ENCODE measurements around the gene BRINP2. TPM values are rescaled to one million over a fixed set of nuclear protein-coding genes. Genes with fewer than 3 reads are reported as not detected.

Gene BRINP2
- total and polyA plus RNA-seq, 2 of the 13 experiments (the other 11 are each of a cell fraction or from before 2014, with no cell fraction given), result 0.08 to 0.20 TPM

DNA sequence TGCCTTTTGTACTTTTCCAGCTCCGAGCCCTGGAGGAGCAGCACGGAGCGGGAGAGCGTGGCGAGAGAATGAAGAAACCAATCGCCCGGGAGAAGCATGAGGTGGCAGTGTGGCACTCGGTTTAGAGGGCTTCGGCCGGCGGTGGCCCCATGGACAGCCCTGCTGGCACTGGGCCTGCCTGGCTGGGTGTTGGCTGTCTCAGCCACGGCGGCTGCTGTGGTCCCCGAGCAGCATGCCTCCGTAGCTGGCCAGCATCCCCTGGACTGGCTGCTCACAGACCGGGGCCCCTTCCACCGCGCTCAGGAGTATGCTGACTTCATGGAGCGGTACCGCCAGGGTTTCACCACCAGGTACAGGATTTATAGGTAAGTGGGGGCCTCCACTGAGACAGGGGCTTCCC lies 59.0 kb downstream of the BRINP2 start:
- TF ChIP-seq KLF16 (CRISPR knock-in tag; IDR thresholded peaks at IDR 0.05) (no peak), MBD4 (IDR thresholded peaks at IDR 0.05; ENCODE audit: borderline replicate concordance, low read length) (no peak), POLR2AphosphoS2 (IDR thresholded peaks at IDR 0.05; ENCODE audit: low read depth, low read length) (no peak), SOX13 (IDR thresholded peaks at IDR 0.05) (no peak), SOX13 (CRISPR knock-in tag; conservative IDR thresholded peaks at IDR 0.05 in 1 of 2, IDR thresholded peaks at IDR 0.05 in 1 of 2) (no peak), EZH2 (conservative IDR thresholded peaks at IDR 0.05; ENCODE audit: low read depth, low read length) (no peak), YEATS4 (CRISPR knock-in tag; IDR thresholded peaks at IDR 0.05; ENCODE audit: borderline replicate concordance) (no peak), ZNF101 (CRISPR knock-in tag; IDR thresholded peaks at IDR 0.05; ENCODE audit: borderline replicate concordance, low read depth) (no peak), EED (CRISPR knock-in tag; IDR thresholded peaks at IDR 0.05) (no peak), FOXK2 (IDR thresholded peaks at IDR 0.05) (no peak), NKX3-1 (CRISPR knock-in tag; IDR thresholded peaks at IDR 0.05) (no peak), ZSCAN29 (CRISPR knock-in tag; conservative IDR thresholded peaks at IDR 0.05) (no peak), BRCA1 (CRISPR knock-in tag; IDR thresholded peaks at IDR 0.05) (no peak), TGIF2 (CRISPR knock-in tag; IDR thresholded peaks at IDR 0.05) (no peak), FOSL1 (CRISPR knock-in tag; IDR thresholded peaks at IDR 0.05; ENCODE audit: borderline replicate concordance) (no peak), ELF1 (CRISPR knock-in tag; IDR thresholded peaks at IDR 0.05) (no peak)
- TF ChIP-seq, protein P1, sequence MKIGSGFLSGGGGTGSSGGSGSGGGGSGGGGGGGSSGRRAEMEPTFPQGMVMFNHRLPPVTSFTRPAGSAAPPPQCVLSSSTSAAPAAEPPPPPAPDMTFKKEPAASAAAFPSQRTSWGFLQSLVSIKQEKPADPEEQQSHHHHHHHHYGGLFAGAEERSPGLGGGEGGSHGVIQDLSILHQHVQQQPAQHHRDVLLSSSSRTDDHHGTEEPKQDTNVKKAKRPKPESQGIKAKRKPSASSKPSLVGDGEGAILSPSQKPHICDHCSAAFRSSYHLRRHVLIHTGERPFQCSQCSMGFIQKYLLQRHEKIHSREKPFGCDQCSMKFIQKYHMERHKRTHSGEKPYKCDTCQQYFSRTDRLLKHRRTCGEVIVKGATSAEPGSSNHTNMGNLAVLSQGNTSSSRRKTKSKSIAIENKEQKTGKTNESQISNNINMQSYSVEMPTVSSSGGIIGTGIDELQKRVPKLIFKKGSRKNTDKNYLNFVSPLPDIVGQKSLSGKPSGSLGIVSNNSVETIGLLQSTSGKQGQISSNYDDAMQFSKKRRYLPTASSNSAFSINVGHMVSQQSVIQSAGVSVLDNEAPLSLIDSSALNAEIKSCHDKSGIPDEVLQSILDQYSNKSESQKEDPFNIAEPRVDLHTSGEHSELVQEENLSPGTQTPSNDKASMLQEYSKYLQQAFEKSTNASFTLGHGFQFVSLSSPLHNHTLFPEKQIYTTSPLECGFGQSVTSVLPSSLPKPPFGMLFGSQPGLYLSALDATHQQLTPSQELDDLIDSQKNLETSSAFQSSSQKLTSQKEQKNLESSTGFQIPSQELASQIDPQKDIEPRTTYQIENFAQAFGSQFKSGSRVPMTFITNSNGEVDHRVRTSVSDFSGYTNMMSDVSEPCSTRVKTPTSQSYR (CRISPR knock-in tag; IDR thresholded peaks at IDR 0.05; ENCODE audit: borderline replicate concordance), result no peak
- TF ChIP-seq, protein P2, sequence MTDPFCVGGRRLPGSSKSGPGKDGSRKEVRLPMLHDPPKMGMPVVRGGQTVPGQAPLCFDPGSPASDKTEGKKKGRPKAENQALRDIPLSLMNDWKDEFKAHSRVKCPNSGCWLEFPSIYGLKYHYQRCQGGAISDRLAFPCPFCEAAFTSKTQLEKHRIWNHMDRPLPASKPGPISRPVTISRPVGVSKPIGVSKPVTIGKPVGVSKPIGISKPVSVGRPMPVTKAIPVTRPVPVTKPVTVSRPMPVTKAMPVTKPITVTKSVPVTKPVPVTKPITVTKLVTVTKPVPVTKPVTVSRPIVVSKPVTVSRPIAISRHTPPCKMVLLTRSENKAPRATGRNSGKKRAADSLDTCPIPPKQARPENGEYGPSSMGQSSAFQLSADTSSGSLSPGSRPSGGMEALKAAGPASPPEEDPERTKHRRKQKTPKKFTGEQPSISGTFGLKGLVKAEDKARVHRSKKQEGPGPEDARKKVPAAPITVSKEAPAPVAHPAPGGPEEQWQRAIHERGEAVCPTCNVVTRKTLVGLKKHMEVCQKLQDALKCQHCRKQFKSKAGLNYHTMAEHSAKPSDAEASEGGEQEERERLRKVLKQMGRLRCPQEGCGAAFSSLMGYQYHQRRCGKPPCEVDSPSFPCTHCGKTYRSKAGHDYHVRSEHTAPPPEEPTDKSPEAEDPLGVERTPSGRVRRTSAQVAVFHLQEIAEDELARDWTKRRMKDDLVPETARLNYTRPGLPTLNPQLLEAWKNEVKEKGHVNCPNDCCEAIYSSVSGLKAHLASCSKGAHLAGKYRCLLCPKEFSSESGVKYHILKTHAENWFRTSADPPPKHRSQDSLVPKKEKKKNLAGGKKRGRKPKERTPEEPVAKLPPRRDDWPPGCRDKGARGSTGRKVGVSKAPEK (CRISPR knock-in tag; IDR thresholded peaks at IDR 0.05; ENCODE audit: borderline replicate concordance), result no peak
- TF ChIP-seq, protein P3, sequence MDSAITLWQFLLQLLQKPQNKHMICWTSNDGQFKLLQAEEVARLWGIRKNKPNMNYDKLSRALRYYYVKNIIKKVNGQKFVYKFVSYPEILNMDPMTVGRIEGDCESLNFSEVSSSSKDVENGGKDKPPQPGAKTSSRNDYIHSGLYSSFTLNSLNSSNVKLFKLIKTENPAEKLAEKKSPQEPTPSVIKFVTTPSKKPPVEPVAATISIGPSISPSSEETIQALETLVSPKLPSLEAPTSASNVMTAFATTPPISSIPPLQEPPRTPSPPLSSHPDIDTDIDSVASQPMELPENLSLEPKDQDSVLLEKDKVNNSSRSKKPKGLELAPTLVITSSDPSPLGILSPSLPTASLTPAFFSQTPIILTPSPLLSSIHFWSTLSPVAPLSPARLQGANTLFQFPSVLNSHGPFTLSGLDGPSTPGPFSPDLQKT (CRISPR knock-in tag; IDR thresholded peaks at IDR 0.05; ENCODE audit: borderline replicate concordance), result no peak
- Histone ChIP-seq H2AFZ (ENCODE audit: low read length) (no peak overlapping the region), H3K27me3 (ENCODE audit: control insufficient read depth in 1 of 2, insufficient read depth in 2 of 2, low read length in 2 of 2) (no peaks in the 10 kb centered on the region; a peak in 1 of 5 replicates), H3K4me2 (ENCODE audit: low read depth, low read length) (no peak overlapping the region), H3K4me1 (ENCODE audit: insufficient read depth, low read length) (no peaks in the 10 kb centered on the region), H3K36me3 (replicated peaks in 1 of 2; ENCODE audit: control insufficient read depth in 1 of 2, insufficient read depth in 2 of 2, low read length in 2 of 2) (no peaks in the 10 kb centered on the region), H3K79me2 (ENCODE audit: insufficient read depth, low read length) (no peaks in the 10 kb centered on the region), H3K9ac (ENCODE audit: insufficient read depth, low read depth, low read length) (no peak overlapping the region), H3K27ac (ENCODE audit: extremely low read length, insufficient read depth, low read length) (no peak overlapping the region), H4K20me1 (ENCODE audit: insufficient read depth, low read length) (no peaks in the 10 kb centered on the region), H3K4me3 (replicated peaks in 1 of 3; ENCODE audit: insufficient read depth in 1 of 3, low read depth in 2 of 3, low read length in 3 of 3) (no peak overlapping the region), H3K9me3 (ENCODE audit: low read length) (no peaks in the 10 kb centered on the region)
- in situ Hi-C loops (cut with HindIII; ENCODE audit: extremely low pct_ligation_motif_present, low pct_unique_long_range_greater_than_20kb) (no loop called here), intact Hi-C loops (cut with micrococcal nuclease; ENCODE audit: unreplicated experiment) (no loop called here)
- ATAC-seq (no peak), DNase-seq (ENCODE audit: low spot score) (no peak), FAIRE-seq (no peak)
- ChIA-PET POLR2A (no interaction called here), CTCF (ENCODE audit: low intra/inter-chr PET ratio, low total read pairs) (no interaction called here)
- 79% methylated on average over 16 of the region's 20 CpGs for WGBS (ENCODE audit: low lambda C conversion rate)
- no TSS peak for BruUV-seq (replicated peaks)
